GF-D8 (cell line): Measurements from ENCODE around the gene ZFHX3.

Source experiments
- DNase-seq: peaks from one replicate; lab custom pipeline; 2025; lab: John Stamatoyannopoulos, UW

The ZFHX3 gene

DNA sequence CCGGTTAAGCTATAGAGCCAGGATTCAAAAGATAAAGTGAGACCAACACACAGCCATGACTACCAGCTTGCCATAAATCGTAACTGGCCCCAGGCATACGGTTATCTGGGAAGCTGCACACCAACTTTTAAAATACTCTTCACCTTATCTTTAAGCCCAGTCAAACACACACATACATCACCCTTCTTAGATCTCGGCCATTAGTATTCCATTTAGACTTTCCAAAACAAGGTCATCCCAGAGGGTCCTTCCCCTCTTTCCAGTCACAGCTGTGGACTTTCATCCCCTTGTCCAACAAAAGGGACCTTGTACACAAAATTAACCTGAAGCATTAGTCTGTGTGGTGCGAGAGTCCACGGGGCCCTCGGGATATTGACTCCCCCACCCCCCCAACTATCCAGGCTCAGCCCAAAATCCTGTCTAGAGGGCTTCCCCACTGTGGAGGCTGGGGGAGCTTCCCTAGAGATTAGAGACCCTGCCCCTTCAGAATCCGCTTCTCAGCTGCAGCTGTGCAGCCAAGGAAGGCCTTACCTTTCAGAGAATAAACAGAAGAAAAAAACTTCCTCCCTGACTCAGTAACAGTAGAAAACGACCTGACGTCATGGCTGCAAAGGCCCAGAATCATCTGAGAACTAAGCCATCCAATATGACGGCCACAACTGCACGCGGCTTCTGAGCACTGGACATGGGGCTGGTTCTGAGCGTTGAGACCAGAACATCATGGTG is 9.9 kb downstream of the ZFHX3 start:
- DNase-seq = no peak

DNA sequence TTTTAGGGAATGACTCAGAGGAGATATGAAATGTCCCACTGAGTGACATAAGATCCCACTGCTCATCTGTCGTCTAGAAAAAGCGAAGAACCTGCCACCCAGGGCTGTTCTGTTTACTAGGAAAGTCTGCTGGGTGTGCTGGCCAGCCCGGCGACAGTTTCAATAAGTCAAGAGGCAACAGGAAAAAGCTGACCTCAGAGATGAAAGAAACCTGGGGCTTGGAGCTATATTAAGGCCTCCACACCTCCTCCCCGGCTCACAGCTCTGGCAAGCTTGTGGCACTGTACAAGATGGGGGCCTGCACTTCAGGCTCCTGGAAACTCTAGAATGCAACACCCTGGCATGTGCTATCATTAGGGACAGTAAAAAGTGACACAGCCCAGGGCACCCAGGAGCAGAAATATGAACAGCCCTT is 10.6 kb downstream of the ZFHX3 start:
- no peak for DNase-seq

DNA sequence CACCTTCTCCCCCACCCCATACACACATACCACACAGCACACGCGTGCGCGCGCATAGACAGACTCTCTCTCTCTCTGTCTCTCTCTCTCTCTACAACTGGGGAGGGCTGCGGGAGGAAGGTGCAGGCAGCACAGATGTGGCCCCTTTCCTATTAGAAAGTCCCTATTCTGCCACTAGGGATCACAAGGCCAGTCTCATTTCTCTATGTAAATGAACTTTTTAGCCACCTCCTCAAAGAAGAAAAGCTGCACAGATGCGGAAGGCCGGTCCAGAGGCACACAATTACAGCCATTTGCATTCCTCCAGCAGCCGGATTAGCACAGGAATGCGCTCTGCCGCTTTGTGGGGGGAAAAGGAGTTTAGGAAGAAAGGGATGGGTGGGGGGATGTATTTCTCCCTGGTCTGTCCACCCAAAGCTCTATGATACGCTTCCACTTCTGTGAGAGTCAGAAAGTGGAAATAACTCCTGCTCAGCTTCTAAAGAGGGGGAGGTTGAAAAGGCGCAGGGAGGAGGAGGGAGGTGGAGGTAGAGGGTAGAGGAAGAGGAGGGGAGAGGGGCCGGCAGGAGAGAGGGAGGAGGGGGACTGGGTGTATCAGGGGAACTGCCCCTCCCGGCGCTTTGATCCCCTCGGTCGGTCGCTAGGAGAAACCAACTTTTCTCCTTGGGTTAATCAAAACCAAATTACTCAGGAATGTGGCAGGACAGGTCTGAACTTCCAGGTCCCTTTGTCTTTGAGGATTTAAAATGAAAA is 11.7 kb downstream of the ZFHX3 start:
- no peak for DNase-seq

DNA sequence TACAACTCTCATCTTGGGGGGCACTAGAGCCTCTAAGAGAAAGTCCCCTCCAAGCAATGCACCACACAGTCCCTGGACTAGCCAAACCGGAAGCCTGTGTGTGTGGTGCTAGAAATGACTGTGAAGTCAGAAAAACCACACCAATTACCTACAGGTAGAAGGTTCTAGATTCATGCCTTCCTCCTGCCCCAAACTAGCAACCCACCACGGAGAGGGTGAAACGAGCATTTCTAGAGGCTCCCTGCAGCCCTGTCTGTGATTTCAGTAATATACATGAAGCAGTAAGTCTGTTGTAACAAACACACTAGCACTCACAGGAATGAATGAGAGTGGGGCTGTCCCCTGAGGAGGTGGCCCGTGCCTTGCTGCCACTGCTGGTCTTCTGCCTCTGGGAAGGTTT is 13.6 kb downstream of the ZFHX3 start:
- no peak for DNase-seq

DNA sequence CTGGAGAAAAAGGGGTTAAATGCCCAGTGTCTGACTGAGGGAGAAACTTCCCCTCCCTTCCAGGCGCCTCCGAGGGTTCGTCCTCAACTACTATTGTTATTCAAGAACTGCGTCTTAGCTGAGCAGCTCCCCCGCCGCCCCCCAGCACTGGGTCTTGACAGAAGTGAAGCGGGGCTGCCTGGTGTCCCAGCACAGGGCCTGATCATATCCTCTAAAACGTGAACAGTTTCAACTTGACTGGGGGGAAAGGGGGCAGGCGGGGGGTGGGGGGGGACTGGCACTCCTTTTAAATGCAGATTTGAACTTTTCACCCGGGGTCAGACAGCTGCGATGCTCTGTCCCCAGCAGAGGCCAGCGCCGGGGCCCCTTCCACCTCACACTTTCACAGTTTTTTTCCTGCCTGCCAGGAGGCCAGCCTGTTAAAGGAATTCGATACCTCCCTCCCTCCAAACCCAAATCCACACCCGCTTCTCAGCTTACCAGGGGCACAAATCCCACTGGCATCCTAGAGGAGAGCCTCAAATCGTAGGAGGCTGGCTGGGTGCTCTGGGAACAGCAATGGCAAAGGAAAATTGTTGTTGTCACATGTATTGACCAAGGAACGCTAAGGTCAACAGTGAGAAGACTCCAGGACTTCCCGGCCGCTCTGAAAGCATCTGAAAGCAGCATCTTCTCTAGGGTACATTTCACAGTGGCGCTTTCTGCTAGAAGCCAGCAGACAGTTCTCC is 14.5 kb downstream of the ZFHX3 start:
- DNase-seq = no peak

DNA sequence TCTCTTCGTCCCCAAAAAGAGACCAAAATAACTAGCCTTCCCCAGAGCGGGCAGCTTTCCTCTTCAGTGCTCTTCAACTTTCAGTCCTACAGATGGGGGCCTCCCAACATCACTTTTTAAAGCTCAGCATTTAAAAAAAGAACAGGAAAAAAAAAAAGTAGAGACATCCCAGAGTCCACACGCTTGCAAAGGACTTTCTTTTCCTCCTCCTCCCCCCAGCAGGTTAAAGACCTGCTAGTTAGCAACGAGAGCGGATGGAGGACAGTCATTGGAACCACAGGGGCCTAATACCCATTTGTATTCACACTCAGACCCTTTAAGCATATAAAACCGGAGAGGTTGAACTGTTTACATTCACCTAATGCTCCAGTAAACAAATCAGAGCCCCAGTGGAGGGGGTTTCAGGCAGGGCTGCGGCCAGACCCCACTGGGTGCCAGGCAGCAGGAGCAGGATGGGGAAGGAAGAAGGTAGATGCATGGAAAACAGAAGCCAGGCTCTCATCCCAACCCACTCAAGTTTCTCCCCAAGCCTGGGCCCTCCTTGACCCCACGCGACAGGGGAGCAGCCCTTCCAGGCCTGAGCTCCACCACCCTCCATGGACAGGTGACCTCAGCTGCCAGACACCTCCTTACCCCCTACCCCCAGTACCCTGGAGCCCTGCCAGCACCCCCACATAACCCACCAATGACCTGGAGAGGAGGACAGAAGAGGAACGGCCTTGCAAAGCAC is 15.2 kb downstream of the ZFHX3 start:
- no peak for DNase-seq

DNA sequence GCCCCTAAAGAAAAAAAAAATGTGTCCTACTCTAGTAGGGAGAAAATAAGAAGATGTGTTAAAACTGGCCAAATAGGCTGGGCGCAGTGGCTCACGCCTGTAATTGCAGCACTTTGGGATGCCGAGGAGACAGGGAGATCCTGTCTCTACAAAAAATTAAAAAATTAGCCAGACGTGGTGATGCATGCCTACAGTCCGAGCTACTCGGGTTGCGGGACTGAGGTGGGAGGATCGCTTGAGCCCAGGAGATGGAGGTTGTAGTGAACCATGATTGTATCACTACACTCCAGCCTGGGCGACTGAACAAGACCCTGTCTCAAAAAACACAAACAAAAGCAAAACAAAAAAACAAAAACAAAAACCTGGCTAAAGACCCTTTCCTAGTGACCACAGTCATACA is 15.9 kb downstream of the ZFHX3 start:
- no peak for DNase-seq

DNA sequence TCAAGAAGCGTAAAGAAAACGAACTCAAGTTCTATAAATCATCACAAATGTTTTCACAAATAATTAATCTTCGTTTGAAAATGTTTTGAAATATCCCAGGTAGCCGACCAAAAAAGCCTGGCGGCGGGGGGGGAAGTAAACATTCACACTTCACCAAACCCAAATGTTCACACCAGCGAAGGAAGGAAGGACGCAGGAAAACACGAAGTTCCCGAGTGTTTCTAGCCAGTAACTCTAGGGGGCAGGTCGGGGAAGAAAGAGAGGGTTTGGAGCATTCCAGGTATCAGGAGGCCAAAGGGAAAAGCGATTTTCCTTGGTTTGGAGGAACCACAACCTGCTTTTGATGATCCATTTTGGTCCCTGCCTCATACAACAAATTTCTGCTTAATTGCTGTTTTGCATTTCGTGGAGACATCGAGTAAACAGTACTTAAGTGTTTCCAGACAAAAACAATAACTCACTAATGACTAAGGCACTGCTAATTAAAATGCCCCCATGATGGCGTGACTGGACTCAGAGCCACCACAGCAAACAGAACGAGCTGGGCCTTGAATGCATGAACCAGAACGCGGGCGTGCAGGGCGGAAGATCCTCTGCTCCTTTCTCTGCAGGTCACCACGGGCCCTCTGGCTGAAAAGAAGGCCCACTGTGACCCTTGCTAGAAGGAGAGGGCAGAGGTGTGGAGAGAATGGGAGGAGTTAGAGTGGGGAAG is 16.6 kb downstream of the ZFHX3 start:
- no peak for DNase-seq

DNA sequence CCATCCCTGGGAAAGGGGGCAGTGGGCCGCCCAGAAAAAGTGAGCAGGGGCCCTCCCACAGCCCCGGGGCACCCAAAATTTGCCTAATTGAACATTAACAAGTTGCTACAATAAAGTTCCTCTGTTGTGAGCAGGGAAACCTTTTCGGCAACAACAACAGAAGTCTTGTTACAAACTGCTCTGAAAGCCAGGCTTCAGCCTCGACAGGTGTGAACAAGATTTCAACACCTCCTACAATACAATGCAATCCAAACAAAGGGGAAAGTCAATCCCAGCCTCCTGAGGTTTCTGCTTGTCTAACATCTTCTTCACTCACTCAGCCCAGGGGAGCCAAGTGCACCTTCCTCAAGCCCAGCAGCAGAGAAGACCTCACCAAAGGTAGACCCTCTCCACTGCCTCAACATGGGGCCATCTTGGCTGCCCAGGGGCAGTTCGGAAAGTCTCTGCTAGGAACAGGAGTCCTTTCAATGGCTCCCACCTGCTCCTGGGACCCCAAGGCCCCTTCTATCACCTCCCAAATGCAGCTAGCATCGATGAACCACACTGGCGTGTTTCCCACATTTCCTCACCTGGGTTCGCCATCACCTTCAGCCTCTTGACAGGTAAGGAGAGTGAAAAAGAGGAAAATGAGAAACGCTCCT is 19.1 kb downstream of the ZFHX3 start:
- no peak for DNase-seq

DNA sequence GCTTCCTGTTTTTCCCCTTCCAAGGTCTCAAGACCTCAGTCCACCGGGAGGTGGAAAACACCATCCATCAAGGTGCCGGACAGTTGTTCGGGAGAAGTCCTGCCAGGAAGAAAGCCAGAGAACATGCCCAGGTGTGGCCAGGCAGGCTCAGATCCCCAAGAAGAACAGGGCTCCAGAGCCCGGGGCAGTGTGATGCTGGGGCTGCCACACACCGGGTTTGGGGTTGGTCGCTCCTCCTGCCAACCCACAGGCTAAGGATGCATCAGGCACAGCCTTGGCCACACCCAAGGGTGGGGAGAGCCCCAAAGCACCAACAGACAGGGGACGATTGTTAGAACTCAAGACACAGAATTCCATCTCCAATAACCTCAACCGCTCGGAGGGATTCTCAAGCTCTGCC is 19.7 kb downstream of the ZFHX3 start:
- DNase-seq = no peak

DNA sequence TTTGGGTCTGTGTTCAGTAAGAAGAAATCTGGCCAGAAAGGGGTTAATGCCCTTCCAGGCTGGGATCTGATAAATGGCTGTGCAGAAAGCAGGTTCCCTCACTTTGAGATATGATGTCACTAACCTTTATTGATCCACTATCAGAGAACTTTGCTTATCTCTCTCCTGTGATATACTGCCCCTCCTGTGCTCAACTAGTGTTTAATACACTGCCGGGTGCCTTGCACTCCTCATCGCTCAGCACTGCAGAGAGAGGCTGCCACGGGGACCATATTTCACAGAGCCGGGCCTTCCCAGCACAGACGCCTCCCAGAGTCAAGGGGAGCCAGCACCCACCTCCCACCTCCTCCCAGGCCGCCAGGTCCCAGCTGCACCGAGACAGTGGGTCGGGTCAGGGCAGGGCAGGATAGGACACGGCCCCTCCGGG is 20.2 kb downstream of the ZFHX3 start:
- no peak for DNase-seq

DNA sequence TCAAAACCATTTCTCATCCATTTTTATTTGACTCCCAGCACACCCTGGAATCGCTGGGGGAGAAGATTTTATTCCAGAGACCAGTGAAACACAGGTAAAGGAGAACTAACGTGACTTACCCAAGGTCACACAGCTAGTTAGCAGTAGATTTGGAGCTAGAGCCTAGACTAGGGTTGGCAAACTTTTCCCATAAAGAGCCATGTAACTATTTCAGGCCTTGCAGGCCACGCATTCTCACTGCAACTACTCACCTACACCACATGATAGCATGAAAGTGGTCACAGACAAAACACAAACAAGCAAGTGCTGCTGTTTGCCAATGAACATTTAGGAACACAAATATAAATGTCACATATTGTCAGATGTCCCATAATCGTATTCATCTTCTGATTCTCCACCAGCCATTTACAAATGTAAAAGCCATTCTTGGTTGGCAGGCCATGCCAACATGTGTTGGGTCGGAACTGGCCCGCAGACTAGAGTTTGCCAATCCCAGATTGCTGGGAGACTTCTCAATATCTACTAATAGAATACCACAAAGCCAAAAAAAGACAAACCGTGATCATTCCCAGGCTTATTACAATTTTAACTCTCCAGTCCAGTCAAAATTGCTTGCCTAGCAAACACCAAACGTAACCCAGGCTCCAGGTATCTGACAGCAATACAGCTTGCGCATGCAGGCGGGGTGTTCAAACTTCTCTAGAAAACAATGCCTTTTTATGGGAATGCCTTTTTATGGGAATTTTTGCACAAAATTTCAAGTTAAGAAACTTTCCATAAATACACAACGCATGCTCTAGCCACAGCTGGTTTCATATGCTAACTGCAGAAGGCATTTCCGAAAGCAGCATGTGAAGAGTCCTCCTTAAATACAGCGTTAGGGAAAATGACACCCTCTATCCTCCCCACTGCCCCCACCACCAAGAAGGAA is 20.9 kb downstream of the ZFHX3 start:
- no peak for DNase-seq

DNA sequence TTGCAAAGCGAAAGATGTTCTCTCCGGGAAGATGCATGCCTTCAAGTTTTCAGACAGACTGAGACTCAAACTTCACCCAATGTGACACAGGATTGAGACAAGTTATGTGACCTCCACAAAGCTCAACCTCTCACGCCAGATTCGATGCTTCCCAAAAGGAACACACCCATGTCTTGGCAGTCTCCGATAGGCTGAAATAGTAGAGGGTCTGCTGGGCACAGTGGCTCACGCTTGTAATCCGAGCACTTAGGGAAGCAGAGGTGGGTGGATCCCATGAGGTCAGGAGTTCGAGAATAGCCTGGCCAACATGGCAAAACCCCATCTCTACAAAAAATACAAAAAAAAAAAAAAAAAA is 22.1 kb downstream of the ZFHX3 start:
- no peak for DNase-seq

DNA sequence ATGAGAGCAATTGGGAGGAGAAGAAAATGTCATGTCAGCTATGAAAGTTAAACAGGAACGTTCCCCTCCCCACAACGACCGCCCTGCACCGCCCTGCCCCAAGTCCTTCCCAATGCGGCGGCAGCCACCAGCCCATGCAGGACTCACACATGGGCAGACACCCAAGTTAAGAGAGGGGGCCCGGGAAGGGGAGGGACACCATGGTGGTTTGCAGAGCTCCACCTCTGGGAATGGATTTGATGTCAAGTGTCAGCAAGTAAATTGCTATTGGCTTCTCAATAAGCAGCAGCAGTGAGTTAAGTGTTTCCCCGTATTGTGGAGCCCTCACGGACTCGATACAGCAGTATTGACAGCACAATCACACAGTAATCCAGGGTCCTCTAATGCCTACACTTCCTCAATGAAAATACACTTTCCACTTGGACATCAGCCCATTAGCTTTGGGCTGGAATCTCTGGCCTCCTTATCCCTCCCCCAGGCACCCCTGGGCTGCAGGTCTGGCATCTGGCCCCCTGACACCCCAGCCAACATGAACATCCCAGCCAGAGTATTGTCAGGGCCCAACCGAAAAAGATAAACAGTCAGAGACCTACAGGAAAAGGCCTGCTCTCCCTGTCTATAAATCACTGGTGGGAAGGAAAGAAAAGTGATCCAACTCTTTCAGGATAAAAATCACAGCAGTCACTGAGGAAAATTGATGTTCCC is 22.6 kb downstream of the ZFHX3 start:
- DNase-seq = no peak

DNA sequence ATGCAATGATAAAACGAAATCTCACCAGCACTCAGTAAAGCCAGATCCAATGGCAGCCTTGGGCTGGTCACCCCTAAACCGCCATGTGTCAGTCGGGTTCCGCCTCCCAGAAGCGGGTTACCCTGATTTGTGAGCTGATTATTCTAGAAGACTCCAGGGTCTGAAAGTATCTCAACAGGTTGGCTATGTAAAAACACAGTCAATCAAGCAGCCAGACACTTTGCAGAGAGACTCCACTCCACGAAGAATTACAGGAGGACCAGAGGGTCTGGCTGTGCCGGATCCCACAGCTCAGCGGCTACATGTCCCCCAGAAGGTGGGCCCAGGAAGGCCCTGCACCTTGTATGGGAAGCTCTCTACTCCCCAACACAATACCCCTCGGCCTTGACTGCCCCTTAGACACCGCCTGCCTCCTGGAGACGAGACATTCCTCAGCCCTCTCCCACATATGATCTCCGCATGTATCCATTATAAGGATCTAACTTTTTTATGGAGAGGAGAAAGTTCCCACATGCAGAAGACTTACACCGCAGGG is 23.3 kb downstream of the ZFHX3 start:
- no peak for DNase-seq

DNA sequence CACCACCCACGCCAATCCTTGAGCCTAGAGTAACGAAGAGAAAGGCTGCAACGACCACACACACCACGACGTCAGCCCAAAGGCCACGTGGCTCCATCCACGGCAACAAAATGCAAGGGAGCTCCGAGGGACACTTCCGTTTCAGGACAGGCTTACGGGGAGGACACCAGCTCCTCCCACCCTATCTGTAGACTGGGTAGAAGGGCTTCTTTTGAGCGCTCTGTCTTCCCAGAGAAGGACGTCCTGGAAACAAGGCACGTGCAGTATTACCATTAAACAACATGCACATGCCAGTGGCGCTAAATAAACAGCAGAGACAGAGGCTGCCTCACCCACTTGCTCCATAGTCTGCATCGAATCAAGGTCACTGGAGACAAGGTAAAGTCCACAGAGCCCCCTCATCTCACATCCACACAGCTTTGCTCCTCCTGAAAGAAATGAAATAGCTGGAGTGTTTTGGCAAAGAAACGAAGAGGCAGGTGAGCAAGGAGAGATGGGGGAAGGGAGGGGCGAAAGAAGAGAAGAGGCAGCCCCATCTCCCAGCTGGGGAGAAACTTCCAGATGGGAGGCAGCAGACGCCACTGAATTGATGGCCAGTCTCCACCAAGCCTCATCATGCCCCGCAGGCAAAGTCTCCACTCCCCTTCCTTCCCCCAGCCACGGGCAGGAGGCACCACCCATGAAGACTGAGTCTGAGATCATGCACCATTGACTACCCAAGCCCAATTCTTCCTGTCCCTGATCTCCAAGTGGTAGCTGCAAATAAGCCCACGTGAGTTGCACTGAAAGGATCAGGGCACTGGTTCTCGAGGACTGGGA is 24.0 kb downstream of the ZFHX3 start:
- no peak for DNase-seq

DNA sequence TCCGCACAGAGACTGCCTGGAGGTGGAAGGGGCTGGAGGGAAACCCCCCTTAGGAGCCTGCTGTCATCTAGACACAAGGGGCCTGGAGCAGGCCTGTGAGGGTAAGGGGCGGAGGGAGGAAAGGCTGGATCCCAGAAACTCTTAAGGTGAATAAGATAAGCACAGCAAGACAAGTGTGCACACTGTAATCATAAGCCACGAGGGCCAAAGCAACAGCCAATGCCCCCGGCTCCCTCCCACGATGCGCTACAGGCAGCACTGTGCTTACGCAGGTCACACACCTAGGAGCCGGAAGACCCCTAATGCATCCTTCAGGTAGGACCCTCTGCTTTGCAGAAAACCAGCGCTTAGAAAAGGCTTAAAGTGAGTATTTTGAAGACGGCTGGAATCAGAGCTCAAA is 24.6 kb downstream of the ZFHX3 start:
- no peak for DNase-seq

DNA sequence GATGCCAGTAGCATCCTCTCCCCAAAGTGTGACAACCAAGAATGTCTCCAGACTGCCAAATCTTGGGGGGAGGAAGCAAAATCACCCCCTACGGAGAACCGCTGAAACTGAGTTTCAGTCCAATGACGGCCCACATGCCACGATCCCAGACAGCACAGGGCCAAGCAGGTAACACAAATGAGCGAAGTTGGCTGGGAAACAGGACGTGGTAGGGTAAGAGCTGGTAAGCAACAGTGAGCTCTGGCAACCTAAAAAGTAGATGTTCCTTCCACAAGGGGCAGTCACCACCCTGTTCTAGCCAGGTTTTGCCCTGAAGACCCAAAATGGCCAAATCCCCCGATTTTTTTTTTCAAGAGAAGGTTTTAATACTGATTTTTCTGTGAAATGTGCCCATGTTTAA is 25.4 kb downstream of the ZFHX3 start:
- DNase-seq = no peak
